Fibroblast of mammary gland (primary cell): Measurements from ENCODE around the gene FAM185A.
"Not testable (repeated sequence)": the region's sequence is repeated elsewhere in the genome, so short reads cannot be mapped to it uniquely, and the experiment has no call there.

ENCODE experiments used
- DNase-seq: peaks from one replicate; pipeline ENCODE4 v3.0.0-alpha.2; 2010; ENCODE audit warnings: low read depth
- H3K4me3 ChIP-seq: 2 replicates; pipeline ENCODE4 v1.5.1; 2011; ENCODE audit warnings: low read depth, mild to moderate bottlenecking, low read length, moderate library complexity; ENCODE audit not compliant: control insufficient read depth
- CTCF ChIP-seq: conservative IDR thresholded peaks from 2 replicates; pipeline ENCODE4 v1.5.1; 2011; ENCODE audit warnings: low read depth, low read length, inconsistent platforms; ENCODE audit not compliant: control insufficient read depth, insufficient read depth

FAM185A gene

GRCh38 chr7:102758227-102758626, 9.4 kb downstream of the FAM185A start:
- not testable (repeated sequence) for H3K4me3 ChIP-seq
- DNase-seq: peak; percentile 18
- TF ChIP-seq CTCF: peak; percentile 20

- not testable (repeated sequence) for DNase-seq, H3K4me3 ChIP-seq
Measured at GRCh38 chr7:102759934-102760333, 11.1 kb downstream of the FAM185A start.

GRCh38 chr7:102761234-102761633, 12.4 kb downstream of the FAM185A start:
- not testable (repeated sequence) for DNase-seq, H3K4me3 ChIP-seq

- not testable (repeated sequence) for DNase-seq, H3K4me3 ChIP-seq
Measured at GRCh38 chr7:102763295-102763905, 14.6 kb downstream of the FAM185A start.

GRCh38 chr7:102769657-102770192, 20.9 kb downstream of the FAM185A start:
- DNase-seq, H3K4me3 ChIP-seq: not testable (repeated sequence)

- not testable (repeated sequence) for DNase-seq, H3K4me3 ChIP-seq
Measured at GRCh38 chr7:102770467-102770866, 21.7 kb downstream of the FAM185A start.

- not testable (repeated sequence) for DNase-seq, H3K4me3 ChIP-seq
Measured at GRCh38 chr7:102776217-102776616, 27.4 kb downstream of the FAM185A start.

GRCh38 chr7:102778663-102779062, 29.9 kb downstream of the FAM185A start:
- DNase-seq, H3K4me3 ChIP-seq: not testable (repeated sequence)

GRCh38 chr7:102780926-102781325, 32.1 kb downstream of the FAM185A start:
- not testable (repeated sequence) for DNase-seq

GRCh38 chr7:102788770-102789169, 40.0 kb downstream of the FAM185A start:
- DNase-seq, H3K4me3 ChIP-seq: not testable (repeated sequence)

More at GRCh38 chr7:102780926-102781325, 32.1 kb downstream of the FAM185A start:
- H3K4me3 ChIP-seq: not testable (repeated sequence)

- not testable (repeated sequence) for DNase-seq
Measured at GRCh38 chr7:102790364-102791100, 41.7 kb downstream of the FAM185A start.

GRCh38 chr7:102791367-102791766, 42.6 kb downstream of the FAM185A start:
- not testable (repeated sequence) for DNase-seq, H3K4me3 ChIP-seq

More at GRCh38 chr7:102790364-102791100, 41.7 kb downstream of the FAM185A start:
- not testable (repeated sequence) for H3K4me3 ChIP-seq

- not testable (repeated sequence) for H3K4me3 ChIP-seq, DNase-seq
Measured at GRCh38 chr7:102791831-102792230, 43.0 kb downstream of the FAM185A start.

- peak; percentile 70 for DNase-seq
- not testable (repeated sequence) for H3K4me3 ChIP-seq
Measured at GRCh38 chr7:102794567-102794966, 45.8 kb downstream of the FAM185A start.

- DNase-seq: peak; percentile 64
- not testable (repeated sequence) for H3K4me3 ChIP-seq
Measured at GRCh38 chr7:102795987-102796595, 47.3 kb downstream of the FAM185A start.
